Fibroblast of pulmonary artery (primary cell): ENCODE results near the gene ZFP64.

ENCODE experiments used
- DNase-seq: peaks from one replicate; pipeline ENCODE4 v3.0.0-alpha.2; 2010; ENCODE audit warnings: low read depth
- H3K4me3 ChIP-seq: replicated peaks from 2 replicates; pipeline ENCODE4 v1.5.1; 2011; ENCODE audit warnings: low read depth, mild to moderate bottlenecking, control low read depth, low read length, moderate library complexity
- CTCF ChIP-seq: IDR thresholded peaks from 2 replicates; pipeline ENCODE4 v1.5.1; 2011; ENCODE audit warnings: mild to moderate bottlenecking, control low read depth, low read length, inconsistent platforms; ENCODE audit errors: missing control alignments

Gene ZFP64

GRCh38 chr20:52175840-52176239 lies 15.7 kb downstream of the ZFP64 start:
- no peak overlapping the region for H3K4me3 ChIP-seq
- no peak for DNase-seq
- no peak for TF ChIP-seq CTCF

- TF ChIP-seq CTCF: no peak
- no peak for DNase-seq
- H3K4me3 ChIP-seq: no peak overlapping the region
These were observed 19.1 kb downstream of the ZFP64 start for GRCh38 chr20:52172392-52173047.

DNA sequence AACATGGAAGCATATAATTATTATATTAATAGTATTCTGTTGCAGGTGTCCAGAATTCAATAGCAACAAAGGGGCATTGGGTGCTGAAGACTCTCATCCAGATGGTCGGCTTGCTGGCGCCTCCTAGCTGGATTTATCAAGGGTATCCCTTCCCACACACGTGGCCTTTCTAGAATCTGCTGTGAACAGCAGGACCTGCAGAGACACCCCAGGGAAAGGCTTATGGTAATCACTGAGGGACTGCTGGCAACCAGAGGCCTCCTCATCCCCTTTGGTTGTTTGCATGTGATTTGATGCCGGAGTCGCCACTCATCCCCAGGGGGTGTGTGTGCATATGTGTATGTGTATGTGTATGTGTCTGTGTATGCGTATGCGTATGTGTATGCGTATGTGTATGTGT lies 20.6 kb downstream of the ZFP64 start:
- no peak for TF ChIP-seq CTCF
- no peak for DNase-seq
- H3K4me3 ChIP-seq: no peak overlapping the region

DNA sequence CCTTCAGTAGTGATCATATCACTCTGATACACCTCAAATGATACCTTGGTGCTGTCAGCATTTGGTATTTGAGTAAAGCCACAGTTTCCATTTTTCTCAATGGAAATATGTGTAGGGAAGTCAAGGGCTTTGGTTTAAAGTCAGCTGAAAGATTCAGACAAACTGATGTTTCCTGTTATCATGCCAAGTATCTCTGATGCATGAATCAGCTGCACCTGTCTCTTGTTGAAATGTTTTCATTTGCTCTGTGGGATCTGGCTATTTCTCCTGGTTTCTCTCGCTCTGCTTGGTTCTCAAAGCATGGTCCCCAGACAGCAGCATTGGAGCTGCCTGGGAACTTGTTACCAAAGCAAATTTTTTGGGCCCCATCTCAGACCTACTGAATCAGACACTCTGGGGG lies 23.5 kb downstream of the ZFP64 start:
- no peak for TF ChIP-seq CTCF
- DNase-seq: no peak
- H3K4me3 ChIP-seq: no peak overlapping the region

GRCh38 chr20:52167232-52167840 lies 24.2 kb downstream of the ZFP64 start:
- DNase-seq: no peak
- H3K4me3 ChIP-seq: no peak overlapping the region
- no peak for TF ChIP-seq CTCF

GRCh38 chr20:52166150-52166549 lies 25.4 kb downstream of the ZFP64 start:
- no peak for TF ChIP-seq CTCF
- no peak for DNase-seq

More at GRCh38 chr20:52166150-52166549, 25.4 kb downstream of the ZFP64 start:
- no peak overlapping the region for H3K4me3 ChIP-seq
